ENCODE results near the gene CYP4X1.
"Not testable (repeated sequence)": the region's sequence is repeated elsewhere in the genome, so short reads cannot be mapped to it uniquely, and the experiment has no call there.

CYP4X1 gene, protein sequence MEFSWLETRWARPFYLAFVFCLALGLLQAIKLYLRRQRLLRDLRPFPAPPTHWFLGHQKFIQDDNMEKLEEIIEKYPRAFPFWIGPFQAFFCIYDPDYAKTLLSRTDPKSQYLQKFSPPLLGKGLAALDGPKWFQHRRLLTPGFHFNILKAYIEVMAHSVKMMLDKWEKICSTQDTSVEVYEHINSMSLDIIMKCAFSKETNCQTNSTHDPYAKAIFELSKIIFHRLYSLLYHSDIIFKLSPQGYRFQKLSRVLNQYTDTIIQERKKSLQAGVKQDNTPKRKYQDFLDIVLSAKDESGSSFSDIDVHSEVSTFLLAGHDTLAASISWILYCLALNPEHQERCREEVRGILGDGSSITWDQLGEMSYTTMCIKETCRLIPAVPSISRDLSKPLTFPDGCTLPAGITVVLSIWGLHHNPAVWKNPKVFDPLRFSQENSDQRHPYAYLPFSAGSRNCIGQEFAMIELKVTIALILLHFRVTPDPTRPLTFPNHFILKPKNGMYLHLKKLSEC

DNA sequence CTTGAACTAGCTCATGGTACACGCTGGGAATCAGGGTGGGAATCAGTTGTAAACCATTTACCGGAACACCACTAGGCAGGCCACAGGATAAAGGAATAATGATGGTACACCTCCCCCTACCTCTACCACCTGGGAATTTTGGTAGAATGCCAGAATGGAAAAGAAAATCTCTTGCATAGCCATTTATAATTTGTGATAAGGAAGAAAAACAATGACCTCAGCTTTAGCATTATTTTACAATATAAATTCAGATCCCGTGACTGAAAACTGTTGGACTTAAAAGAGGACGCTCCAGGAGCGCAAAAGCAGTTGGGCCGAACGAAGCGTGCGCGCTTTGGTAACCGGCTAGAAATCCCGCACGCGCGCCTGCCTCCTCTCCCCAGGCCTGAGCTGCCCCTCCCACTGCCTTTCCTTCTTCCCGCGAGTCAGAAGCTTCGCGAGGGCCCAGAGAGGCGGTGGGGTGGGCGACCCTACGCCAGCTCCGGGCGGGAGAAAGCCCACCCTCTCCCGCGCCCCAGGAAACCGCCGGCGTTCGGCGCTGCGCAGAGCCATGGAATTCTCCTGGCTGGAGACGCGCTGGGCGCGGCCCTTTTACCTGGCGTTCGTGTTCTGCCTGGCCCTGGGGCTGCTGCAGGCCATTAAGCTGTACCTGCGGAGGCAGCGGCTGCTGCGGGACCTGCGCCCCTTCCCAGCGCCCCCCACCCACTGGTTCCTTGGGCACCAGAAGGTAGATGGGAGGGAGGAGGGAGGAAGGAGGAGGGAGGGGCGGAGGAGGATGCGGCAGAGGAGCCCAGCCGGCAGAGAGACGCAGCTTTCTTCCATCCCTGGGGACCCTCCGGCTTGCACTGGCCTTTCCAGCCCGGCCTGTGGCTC is at the start of gene CYP4X1:
Gene CYP4X1, plus strand, starts transcription at position 402 of the 873 bp plus-strand sequence. Its CDS starts 149 bp downstream, at position 551.
- no peak for DNase-seq (ENCODE audit: low read depth in 3 of 3)

DNA sequence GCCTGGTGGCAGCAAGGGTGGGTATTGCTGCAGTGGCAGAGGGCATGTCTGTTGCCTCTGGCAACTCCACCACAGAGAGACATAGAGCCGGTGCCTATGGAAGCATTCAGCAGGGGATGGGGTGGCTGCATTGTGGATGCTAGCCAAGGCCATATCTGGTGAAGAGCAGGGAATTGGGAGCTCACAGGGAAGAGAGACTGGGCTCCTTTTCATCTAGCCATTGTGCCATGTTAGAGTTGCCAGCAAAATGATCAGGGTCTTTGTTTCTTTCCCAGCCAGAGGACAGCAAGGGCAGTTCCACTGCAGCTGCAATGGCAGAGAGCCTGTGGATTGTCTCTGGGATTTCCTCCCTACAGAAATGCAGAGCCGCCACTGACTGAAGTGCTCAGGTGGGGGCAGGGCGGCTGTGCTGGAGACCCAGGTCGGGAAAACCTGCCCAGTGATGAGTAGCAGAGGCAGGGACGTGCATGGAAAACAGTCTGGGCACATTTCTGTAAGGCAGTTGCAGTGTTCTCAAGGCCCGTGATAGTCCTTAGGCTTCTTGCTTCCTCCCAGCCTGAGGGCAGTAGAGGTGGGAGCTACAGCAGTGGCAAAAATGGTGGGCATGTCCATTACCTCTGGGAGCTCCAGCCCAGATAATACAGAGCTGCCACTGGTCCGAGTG is 40.2 kb upstream of the CYP4X1 start:
- no peak for DNase-seq (ENCODE audit: low read depth in 3 of 3)

DNA sequence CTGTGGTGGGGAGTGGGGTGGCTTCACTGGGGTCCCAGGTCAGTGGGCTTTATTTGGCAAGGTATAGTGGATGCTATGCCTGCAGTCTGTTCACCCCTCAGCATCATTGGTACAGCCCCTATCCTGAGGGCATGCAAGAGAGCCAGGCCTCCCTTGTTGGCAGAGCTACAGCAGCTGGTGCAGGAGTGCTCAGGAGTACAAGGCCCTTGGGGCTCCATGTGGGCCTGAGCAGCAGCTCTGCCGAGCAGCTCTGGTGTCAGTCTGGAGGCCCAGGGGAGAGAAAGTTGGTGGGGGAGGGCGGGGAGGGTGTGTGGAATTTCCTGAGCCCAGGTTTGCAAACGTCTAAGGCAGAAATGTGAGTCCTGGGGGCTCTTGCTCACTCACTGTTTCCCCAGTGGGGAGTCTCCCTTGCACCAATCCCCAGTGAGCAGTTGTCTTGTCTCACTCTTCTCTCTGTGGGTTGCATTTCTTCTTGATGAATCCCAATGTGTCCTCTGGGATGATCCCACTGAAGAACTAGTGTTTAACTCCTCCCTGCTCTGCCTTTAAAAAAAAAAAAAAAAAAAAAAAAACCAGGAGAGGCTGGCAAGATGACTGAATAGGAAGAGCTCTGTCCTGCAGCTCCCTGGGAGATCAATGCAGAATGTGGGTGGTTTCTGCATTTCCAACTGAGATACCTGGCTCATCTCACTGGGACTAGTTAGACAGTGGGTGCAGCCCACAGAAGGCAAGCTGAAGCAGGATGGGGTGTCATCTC is 39.5 kb upstream of the CYP4X1 start:
- DNase-seq (ENCODE audit: low read depth in 3 of 3), result no peak

DNA sequence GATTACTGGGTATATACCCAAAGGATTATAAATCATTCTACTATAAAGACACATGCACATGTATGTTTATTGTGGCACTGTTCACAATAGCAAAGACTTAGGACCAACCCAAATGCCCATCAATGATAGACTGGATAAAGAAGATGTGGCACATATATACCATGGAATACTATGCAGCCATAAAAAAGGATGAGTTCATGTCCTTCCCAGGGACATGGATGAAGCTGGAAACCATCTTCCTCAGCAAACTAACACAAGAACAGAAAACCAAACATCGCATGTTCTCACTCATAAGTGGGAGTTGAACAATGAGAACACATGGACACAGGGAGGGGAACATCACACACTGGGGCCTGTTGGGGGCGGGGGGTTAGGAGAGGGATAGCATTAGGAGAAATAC is 32.9 kb upstream of the CYP4X1 start:
- DNase-seq (ENCODE audit: low read depth in 3 of 3), result not testable (repeated sequence)

DNA sequence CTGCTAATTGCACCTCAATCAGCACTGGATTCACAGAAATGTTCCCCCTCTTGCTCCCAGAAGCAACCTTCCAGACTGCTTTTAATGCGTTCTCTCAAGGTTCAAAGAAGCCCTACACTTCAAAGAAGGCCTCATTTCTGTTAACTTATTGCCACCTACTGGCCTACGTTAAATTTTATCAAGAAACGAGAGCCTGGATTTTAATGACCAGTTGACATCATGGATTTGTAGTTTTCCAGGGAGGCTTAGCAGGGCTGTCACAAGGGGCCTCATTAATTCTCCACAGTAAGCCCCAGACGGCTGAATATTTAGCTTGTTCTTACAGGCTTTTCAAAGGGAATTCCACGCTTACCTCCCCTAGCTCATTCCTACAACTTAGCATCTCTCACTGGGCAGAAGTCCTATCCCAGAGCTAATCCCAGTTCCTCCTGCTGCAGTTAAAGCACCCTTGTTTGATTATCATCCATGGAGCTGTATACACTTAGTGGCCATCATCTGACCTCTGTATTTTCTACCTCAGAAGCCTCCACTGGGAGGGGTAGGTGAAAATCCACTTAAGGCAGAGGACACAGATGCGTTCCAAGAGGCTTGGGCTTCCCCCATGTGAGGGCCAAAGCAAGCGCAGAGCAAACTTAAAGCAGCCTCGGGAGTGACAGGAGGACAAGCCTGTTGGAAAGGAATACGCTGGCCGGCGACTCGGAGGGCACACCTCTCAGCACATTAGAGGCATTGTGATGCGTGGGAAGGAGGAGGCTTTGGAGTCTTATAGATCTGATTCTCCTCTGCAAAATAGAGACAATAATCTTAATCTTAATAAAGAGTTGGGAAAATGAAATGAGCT is 32.2 kb upstream of the CYP4X1 start:
- no peak for DNase-seq (ENCODE audit: low read depth in 3 of 3)

DNA sequence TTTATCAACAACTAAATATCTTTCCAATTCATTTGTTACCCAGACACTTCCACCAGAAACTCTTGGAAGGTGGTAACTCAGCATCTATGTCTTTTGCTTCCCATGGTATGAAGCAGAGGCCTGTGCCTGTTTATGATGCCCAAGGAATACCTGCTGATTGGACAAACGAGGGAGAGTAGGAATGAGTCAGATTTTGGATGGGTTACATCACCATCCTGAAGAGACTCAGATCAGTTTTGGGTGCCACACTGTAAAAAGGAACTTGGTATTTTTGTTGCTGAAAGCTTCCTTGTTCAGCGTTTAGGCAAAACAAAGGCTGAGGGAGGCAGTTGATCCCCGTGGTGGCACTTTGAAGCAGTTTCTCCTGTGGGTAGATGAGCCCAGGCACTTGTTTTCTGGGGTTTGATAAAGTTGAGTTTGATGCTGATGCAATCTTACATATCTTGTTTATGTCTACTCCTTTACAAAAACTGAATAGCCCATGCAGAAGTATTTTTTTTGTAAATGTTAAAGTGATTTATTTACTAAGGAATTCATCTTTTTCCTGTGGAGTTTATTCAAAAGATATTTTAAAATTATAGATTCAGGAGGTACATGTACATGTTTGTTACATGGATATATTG is 26.7 kb upstream of the CYP4X1 start:
- DNase-seq (ENCODE audit: low read depth in 3 of 3), result no peak

DNA sequence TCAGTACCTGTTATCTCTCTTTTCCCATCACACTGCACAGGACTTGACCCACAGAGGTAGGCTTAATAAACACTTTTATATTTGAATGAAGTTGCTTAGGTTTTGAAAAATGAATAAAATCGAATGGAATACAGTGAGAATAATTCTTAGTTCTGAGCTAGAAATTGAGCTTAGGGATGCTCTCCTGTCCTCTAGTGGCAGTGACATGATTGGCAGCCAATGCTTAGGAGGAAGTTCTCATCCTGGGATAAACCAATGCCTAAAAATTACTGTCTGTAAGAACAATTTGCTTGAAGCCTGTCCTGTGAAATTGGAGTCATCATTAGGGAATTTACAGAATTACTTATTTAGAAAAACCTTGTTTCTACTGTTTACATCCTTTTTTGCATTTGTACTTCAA is 21.3 kb upstream of the CYP4X1 start:
- no peak for DNase-seq (ENCODE audit: low read depth in 3 of 3)

DNA sequence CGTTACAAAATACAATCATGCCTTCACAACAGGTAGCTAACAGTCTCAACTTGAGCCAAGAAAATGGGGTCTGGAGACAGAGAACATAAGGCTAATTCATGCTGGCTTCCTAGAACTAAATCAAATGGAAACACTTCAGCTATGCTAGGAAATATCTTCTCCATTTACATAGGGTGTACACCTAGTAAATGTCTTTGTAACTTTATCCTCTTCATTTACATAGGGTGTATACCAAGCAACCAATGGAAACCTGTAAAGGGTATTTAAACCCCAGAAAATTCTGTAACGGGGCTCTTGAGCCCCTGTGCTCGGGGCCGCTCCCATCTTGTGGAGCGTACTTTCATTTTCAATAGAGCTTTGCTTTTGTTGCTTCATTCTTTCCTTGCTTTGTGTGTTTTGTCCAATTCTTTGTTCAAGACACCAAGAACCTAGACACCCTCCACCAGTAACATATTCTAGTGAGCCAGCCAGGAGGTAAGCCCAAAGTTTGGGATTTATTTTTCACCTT is 19.5 kb upstream of the CYP4X1 start:
- no peak for DNase-seq (ENCODE audit: low read depth in 3 of 3)

DNA sequence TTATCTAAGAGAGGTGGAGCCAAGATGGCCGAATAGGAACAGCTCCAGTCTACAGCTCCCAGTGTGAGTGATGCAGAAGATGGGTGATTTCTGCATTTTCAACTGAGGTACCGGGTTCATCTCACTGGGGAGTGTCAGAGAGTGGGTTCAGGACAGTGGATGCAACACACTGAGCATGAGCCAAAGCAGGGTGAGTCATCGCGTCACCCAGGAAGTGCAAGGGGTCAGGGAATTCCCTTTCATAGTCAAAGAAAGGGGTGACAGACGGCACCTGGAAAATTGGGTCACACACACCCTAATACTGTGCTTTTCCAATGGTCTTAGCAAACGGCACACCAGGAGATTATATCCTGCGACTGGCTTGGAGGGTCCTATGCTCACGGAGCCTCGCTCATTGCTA is 17.0 kb upstream of the CYP4X1 start:
- not testable (repeated sequence) for DNase-seq (ENCODE audit: low read depth in 3 of 3)

DNA sequence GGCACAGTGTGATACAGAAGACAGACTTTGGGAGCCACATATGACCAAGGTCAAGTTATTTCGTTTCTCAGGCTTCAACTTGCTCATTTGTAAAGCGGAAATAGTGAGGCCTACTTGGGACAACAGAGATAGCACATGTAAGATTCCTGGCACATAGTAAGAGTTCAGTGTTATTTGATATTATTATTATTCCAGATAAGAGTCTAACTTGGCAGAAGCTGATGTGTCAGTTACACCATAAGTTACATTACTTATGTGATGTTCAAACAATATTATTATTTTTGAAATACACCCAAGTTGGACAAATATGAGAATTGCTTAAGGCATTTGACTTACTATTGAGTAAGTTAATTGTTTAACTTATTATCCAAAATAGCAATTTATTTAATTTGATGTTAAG is 10.2 kb upstream of the CYP4X1 start:
- DNase-seq (ENCODE audit: low read depth in 3 of 3), result no peak

DNA sequence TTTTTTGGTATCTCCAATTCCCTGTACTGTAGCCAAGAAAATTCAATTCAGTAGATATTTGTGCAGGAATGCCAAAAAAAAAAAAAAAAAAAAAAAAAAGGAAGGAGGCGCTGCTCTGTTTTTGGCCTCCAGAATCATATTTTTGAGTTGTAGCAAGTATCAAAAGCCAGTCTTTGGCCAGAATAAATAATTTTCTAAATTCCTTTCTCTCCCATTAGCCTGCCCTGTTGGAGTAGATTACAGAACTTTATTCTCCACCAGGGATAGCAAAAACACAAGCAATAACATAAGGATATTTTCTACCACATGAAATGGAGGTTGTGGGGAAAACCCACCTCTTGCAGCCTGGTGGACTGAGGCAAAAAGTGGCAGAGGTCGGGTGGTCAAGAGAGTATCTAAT is 2.4 kb upstream of the CYP4X1 start:
- DNase-seq (ENCODE audit: low read depth in 3 of 3), result no peak

DNA sequence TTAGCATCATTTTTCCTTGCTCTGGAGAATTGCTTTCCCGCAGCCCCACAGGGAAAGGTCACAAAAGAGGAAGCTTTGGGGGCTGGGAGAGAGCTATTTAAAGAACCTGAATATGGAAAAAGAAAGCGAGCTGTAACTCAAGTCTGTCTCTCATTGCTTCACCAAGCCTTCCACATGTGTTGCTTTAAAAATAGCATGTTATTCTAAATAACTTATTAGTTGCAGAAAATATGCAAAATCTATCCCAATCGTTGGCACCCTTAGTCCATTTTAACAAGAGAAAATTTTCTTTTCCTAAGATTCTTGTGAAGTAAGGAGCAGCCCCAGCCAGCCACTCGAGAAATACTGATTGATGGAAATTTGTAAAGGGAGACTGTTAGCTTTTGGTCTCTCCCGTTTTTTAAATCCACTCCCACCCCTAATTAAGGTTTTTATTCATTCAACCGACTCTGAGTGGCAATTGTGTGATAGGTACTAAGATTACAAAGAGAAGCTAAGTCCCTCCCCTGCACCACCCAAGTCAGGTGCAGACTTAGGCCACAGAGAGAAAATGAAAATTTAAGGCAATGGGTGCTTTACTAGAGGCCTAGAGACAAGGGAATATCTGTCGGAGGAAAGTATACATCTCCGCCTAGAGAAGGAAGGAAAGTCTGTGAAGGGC is 802 bp downstream of the CYP4X1 start:
- DNase-seq (ENCODE audit: low read depth in 3 of 3), result no peak

DNA sequence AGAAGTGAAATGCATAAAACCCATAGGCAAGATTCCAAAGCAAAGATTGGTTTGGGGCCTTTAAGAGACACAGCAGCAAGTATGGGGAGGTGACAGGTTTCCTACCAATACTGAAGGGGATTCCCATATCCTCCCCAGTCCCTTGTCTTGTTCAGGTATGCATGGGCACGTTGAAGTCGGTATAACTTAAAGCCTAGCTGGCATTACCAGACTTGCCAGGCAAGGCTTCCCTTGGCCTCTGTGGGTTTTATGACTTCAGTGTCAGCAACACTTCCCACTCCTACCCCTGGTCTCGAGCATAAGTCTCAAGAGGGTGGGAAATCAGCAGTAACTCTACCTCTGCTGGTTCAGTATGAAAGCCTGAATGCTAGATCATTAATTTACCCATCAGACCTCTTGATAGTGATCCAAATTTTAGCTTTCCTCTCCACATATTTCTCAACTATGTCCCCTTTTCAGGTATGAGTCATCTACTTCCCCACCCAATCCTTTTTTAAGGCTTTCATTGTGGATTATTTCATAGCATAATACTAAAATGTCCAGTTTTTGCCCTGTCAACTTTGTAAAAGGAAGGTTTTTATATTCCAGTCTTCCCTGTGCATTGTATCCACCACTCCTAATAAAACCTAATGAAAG is 6.8 kb downstream of the CYP4X1 start:
- DNase-seq (ENCODE audit: low read depth in 3 of 3), result no peak

DNA sequence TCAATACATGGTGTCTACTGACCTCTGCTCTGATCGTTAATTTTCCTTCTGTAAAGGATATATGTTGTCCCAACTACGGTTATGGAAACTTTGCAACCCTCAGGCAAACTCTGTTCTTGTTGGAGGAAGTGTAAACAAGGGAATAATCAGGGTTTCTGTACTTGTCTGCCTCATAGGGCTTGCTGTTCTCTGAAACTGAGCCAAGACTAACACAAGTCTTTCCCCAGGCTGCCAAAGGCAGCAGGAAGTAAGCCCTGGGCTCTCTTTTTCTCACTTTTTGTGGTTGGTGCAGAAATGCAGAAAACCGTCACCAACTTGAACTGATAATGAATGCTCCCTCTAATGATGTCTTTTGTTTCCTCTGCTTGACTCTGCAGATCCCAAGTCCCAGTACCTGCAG is 7.6 kb downstream of the CYP4X1 start:
- DNase-seq (ENCODE audit: low read depth in 3 of 3), result no peak

DNA sequence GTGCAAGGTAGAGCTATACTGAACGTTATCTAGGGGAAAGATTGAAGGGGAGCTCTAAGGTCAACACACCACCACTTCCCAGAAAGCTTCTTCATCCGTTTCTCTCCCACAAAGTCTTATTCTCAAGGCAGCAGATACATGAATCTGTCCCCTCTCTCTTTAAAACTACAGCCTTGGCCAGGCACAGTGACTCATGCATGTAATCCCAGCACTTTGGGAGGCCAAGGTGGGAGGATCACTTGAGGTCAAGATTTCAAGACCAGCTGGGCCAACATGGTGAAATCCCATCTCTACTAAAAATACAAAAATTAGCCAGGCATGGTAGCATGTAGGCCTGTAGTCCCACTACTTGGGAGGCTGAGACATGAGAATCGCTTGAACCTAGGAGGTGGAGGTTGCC is 8.1 kb downstream of the CYP4X1 start:
- DNase-seq (ENCODE audit: low read depth in 3 of 3), result no peak

DNA sequence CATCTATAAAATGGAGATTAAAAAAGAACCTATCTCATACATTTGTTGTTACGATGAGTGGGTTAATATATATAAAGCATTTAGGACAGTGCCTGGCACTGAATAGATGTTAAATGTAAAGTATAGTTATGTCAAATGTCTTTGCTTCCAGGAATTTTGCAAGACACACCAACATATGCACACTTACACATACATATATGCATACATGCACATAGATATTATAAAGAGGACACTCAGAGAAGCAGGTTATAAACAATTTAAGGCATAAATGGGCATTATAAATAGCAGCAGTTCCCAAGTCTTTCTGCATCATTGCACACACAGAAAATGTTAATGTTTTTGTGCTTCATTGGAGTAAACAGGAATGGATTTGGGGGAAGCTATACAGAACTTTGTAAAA is 13.3 kb downstream of the CYP4X1 start:
- no peak for DNase-seq (ENCODE audit: low read depth in 3 of 3)

DNA sequence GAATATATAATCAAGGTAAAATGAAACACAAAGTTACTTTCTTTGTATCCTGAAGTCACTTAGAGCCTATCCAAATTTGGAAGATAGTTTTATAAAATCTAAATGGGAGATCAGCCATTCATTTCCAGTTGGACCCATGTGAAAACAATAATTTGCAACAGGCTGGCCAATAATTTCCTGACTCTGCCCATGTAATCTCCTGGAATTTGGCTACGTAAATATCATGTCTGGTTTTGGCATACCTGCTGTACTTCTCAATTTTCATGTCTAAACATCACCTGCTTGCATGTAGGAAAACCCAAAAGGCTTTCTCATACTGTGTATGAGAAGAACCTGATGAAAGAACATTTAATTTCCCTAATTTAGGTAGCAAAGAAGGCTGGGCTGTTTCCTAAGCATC is 35.9 kb downstream of the CYP4X1 start:
- no peak for DNase-seq (ENCODE audit: low read depth in 3 of 3)

DNA sequence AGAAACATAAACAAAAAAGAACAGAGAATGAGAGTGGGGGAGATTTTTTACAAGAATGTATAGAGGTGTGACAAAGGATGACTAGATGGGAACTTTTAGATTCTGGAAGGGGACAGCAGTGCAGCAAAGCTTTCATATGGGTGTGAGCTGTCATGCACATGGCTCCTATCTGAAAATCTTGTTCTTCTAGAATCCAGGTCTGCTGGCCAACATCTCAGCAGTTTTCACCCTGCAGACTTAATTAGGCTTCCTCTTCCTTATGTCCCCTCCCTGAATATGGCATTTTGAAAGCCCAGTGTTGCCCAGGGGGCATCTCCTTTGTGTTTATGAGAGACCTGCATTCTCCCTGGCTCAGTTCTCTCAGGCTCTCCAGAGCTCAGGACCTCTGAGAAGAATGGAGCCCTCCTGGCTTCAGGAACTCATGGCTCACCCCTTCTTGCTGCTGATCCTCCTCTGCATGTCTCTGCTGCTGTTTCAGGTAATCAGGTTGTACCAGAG is 43.7 kb downstream of the CYP4X1 start, which contains the start of gene CYP4Z1:
Gene CYP4Z1, plus strand, starts transcription at position 135 of the 498 bp plus-strand sequence. Its CDS starts 260 bp downstream, at position 395.
- no peak for DNase-seq (ENCODE audit: low read depth in 3 of 3)

Measured in stimulated activated CD4-positive, alpha-beta T cell treated with anti-CD3 and anti-CD28 coated beads, TNF-alpha, amount 100 ng/mL, for 24 hours (primary cell).